Stimulated activated CD8-positive, alpha-beta memory T cell treated with anti-CD3 and anti-CD28 coated beads, Interleukin-4, amount 100 ng/mL, for 1 hour (primary cell): ENCODE measurements around the gene SPATA21.
"Not testable (repeated sequence)": the region's sequence is repeated elsewhere in the genome, so short reads cannot be mapped to it uniquely, and the experiment has no call there.

Experiments
- DNase-seq, 2 donors: peaks; one replicate each; pipeline ENCODE4 v3.0.0-alpha.2; 2020; ENCODE audit warnings: low read depth in 2 of 2, low spot score in 1 of 2

Gene SPATA21

DNA sequence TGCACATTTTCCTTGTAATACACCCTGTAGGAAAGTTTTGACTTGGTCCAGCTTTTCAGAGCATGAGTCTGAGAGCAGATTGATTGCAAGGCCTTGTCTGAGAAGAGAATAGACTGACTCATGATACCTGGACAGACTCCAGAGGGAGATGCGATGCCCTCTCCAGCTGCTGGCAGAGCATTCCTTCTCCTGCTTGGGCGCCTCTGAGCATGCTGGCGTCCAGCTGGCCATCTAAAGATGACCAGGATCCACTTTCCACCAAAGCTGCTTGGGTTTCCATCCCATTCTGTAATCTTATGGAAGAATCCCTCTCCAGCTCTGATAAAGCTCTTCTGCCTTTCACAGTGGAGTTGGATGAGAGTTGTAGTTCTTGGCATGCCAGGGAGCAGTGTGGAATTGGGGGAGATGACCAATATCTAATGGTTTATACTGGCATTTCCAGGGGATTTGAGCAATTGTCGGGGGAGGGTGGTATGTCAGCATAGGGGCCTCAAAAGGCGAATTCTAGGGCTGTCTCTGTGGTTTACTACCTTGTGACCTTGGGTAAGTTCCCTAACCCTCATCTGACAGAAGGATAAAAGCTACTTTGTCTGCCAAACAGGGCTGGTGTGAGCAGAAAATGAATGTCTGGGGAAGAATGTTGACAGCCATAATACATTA, 50.6 kb downstream of the SPATA21 start:
- DNase-seq, result no peak

DNA sequence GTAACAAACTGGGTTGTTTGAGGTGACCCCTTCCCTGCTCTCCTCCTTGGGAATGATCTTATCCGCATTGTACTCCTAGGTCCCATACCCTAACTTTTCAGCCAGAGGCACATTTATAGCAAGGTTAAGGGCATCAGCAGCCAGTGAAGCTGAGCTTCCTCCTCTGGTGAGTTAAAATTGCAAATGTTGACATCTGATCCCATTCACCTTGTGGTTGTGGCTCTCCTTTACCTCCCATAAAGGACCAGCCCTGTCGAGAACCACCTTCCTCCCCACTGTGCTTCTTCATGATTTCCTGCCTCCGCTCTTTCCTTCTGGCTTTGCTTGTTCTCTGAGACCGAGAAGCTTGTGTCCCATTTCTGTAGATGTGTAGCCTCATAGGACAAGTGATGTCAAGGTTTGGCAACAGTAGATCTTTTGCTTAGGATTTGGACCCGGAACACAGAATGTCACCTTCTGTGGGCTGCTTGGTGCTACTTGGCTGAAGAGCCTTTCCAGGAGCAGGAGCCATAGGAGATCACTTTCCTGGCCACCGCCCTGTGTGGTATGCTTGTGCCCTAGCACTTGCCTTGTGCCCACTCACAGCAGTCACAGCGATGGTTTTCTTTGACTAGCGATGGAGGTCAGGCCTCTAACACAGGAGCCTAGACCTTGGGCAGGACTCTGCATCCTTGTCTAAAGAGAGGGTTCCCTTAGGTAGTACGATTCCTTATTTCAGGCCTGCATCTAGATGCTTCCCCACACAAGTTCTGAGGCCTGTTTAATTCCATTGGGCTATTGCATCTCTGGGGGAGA, 51.4 kb downstream of the SPATA21 start:
- DNase-seq, result no peak

GRCh38 chr1:16383888-16384287, 53.3 kb downstream of the SPATA21 start:
- no peak for DNase-seq

DNA sequence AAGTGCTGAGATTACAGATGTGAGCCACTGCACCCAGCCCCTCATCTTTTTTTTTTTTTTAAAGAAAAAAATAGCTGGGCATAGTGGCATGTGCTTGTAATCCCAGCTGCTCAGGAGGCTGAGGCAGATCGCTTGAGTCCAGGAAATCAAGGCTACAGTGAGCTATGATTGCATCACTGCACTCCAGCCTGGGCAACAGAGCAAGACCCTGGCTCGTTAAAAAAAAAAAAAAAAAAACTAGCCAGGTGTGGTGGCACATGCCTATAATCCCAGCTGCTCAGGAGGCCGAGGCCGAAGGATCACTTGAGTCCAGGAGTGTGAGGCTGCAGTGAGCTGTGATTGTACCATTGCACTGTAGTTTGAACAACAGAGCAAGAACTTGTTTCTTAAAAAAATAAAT, 56.4 kb downstream of the SPATA21 start:
- DNase-seq, result no peak

GRCh38 chr1:16378443-16378842, 58.8 kb downstream of the SPATA21 start:
- no peak for DNase-seq

GRCh38 chr1:16376971-16377370, 60.3 kb downstream of the SPATA21 start:
- DNase-seq, result no peak

DNA sequence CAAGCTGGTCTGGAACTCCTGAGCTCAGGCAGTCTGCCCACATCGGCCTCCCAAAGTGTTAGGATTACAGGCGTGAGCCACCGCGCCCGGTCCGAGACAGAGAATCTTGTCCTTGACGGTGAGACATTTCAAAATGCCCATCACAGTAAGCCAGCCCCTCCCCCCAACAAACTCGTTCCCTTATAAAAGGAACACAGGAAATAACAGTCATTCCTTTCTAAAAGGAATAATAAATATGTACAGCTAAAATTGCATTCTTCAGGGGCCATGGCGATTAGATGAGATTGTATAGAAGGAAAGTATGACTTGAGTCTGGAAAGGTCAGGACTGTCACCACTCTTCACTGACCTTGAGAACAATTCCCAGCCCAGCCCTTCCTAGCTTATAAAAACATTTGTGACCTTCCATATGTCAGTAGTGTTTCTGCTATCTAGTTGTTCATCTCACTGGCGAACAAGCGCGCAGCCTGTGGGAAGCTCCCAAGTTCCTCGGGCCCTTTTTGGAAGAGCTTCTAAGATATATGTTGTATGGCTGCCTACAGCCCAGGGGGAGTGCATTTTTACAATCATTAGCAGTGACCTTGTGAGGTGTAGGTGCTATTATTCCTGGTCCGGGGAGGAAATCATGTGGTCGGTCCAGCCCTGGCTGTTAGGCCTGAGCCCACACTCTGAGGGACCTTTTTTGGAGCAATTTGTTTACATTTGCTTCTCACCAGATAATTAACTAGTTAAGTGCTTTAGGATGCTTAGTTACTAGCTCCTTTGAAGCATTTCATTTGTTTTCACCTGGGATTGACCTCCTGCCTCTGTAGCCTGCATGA, 61.5 kb downstream of the SPATA21 start:
- no peak for DNase-seq

- DNase-seq, result no peak
Measured at GRCh38 chr1:16374266-16374665, 63.0 kb downstream of the SPATA21 start.

DNA sequence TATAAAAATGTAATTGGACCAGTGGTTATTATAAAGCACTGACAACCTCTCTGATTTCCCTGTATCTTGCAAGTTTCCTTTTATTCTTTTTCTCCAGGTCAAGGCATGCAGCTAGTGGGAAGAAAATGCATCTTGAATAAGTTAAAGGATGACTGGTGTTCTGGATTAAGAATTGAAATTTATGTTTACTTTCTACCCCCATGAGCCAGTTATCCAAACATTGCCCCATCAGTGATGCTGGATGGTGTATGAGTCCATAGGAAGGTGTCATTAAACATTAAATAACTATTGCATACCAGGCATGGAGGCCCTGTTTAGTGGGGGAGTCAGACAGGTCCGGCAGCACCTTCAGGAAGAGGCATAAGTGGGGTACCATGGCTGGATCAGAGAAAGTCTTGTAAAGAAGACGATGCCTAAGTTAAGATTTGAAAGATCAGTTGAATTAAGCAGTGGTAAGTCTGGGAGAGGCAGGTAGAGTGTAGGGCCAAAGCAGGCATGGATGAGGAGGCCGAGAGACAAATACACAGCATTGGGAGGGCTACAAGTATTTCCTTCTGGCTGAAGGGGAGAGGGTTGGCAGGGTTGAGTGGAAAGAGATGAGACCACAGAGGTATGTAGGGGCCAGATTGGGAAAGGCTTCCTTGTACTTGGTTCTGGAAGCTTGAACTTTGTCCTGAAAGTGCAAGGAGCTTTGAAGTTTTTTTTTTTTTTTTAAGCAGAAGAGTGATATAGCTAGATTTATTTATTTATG, 64.5 kb downstream of the SPATA21 start:
- no peak for DNase-seq

GRCh38 chr1:16371725-16372124, 65.5 kb downstream of the SPATA21 start:
- no peak for DNase-seq

DNA sequence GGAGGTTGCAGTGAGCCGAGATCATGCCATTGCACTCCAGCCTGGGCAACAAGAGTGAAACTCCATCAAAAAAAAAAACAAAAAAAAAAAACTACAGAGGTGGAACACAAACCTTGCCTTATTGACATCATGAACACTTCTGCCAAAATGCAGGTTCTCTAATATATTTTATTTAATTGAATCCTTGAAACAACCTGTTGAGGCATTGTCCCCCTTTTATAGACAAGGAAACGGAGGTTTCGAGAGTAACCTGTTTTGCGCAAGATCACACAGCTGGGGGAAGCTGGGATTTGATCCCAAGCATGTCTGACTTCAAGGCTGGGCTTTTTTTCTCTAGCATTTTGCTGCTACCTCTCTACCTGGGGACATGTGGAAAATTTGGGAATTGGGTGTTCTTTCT, 67.4 kb downstream of the SPATA21 start:
- DNase-seq, result no peak

DNA sequence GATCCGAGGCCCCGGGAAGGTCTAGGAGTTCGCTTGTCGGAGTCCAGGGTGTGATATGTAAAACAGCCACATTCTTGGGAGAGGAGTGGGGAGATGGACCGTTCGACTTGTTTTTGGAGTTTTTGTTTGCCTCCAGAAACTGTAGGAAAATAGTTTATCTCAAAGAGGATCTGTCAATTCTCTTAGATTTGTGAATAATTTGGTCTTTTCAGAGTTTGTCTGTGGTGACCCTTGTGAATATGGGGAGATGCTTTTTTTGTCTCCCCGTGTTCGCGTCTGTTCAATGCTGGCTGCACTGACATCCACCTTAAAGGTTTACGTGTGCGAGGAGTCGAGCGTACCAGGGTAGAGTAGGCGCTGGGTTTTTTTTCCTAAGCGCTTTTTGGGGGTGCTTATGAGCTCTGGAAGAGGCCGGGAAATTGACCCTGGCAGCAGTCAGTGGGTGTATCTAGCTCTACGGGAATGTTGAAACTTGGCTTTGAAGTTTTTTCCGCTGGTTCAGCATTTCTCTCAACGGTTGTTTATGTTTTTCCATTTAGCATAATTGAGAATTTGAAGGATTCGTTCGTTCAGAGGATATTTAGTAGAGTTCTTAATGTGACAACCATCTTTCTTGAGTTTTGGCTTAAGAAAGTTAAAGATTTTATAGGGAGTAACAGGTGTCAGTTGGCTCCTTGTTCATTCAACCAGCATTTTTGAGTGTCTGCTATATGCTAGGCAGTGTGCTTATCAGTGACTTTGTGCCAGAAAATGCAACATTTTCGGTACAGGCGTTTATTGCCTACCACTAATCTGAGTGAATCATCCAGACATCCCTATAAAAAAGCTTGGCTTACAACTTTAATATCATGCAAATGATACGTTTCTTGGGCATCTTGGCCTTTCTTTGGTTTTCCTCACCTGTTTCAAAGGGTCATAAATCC, 69.0 kb downstream of the SPATA21 start:
- DNase-seq, result no peak

DNA sequence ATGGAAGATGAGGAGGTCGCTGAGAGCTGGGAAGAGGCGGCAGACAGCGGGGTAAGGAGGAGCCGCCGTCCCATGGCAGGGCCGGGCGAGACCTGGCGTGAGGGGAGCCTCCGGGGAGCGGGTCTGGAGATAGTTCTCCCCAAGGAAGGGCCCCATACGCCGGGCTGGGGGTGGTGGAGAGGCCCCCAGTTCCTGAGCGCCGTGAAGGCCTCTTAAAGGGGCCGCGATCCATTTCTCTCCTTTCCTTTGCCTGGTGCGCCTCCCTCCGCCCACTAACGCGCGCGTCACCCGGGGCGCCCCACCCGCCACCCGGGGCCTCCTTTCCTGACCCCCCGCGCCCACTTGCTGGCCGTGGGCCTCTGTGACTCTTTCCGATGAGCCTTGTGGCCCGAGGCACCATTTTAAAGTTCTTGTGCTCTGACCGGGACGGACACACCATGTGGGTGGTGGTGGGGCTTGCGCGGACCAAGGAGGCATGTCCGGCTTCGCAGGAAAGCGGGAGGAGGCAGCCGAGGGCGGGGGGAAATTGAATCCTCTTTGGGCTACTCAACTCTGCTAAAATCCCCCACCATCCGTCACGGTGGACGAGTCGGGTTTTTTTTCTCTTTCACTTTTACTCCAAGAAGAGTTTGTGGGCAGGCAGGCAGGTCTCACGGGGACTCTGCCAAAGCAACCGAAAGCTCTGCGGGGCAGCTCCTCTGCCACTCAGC, 69.8 kb downstream of the SPATA21 start:
- peak; percentile 45 to 64 for DNase-seq

GRCh38 chr1:16366722-16367257, 70.4 kb downstream of the SPATA21 start, which contains the start of gene SZRD1:
Gene SZRD1, plus strand, starts transcription at chr1:16367242. Its CDS starts 16 bp downstream, at chr1:16367258.
- DNase-seq, result peak; percentile 76 to 89

- DNase-seq, result not testable (repeated sequence)
Measured at GRCh38 chr1:16365146-16365498, 72.1 kb downstream of the SPATA21 start.

- no peak for DNase-seq
Measured at GRCh38 chr1:16356867-16357266, 80.4 kb downstream of the SPATA21 start.

DNA sequence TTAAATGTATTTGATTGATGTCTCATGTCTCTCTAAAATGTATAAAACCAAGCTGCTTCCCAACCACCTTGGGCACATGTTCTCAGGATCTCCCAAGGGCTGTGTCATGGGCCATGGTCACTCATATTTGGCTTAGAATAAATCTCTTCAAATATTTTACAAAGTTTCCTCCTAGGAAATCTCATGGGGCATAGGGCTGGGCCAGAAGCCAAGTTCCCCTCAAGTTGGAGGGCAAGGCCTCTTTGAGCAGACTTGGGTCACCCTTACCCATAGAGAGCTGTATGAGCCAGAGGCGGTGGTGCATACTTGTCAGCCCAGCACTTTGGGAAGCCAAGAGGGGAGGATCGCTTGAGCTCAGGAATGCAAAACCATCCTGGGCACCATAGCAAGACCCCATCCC, 82.6 kb downstream of the SPATA21 start:
- no peak for DNase-seq

GRCh38 chr1:16352842-16353535, 84.2 kb downstream of the SPATA21 start:
- no peak for DNase-seq
